IPS-20b (cell line): ENCODE measurements around the gene RMND5A.

Experiments used
- H3K27ac ChIP-seq: one replicate; pipeline ENCODE4 v1.5.1; 2013; ENCODE audit warnings: low read length
- H3K27me3 ChIP-seq: 2 replicates; pipeline ENCODE4 v1.6.1; 2013; ENCODE audit warnings: mild to moderate bottlenecking, low read length, inconsistent platforms; ENCODE audit not compliant: insufficient read depth
- H3K36me3 ChIP-seq: 2 replicates; pipeline ENCODE4 v1.6.1; 2013; ENCODE audit warnings: low read depth, mild to moderate bottlenecking, inconsistent platforms, low read length, moderate library complexity; ENCODE audit not compliant: insufficient read depth
- H3K4me1 ChIP-seq: 2 replicates; pipeline ENCODE4 v1.6.1; 2013; ENCODE audit warnings: mild to moderate bottlenecking, control low read depth, inconsistent platforms, low read length, moderate library complexity; ENCODE audit not compliant: insufficient read depth
- H3K4me3 ChIP-seq: 2 replicates; pipeline ENCODE4 v1.5.1; 2013; ENCODE audit warnings: mild to moderate bottlenecking, low read length, inconsistent platforms
- H3K9ac ChIP-seq: 2 replicates; pipeline ENCODE4 v1.6.1; 2013; ENCODE audit warnings: low read depth, mild to moderate bottlenecking, inconsistent platforms, low read length, moderate library complexity
- H3K9me3 ChIP-seq: 2 replicates; pipeline ENCODE4 v1.6.1; 2013; ENCODE audit warnings: mild to moderate bottlenecking, low read depth, low read length, inconsistent platforms; ENCODE audit not compliant: insufficient read depth

RMND5A gene

GRCh38 chr2:86770816-86771301, 50.8 kb downstream of the RMND5A start:
- no peak overlapping the region for H3K27ac ChIP-seq
- H3K4me3 ChIP-seq, result no peak overlapping the region
- H3K36me3 ChIP-seq, result peaks cover 88% of the 10 kb centered on the region
- no peaks in the 10 kb centered on the region for H3K9me3 ChIP-seq
- H3K9ac ChIP-seq, result no peak overlapping the region
- no peaks in the 10 kb centered on the region for H3K27me3 ChIP-seq
- H3K4me1 ChIP-seq, result peaks cover 4% of the 10 kb centered on the region; the same call in 1 of the 2 replicates

GRCh38 chr2:86772611-86773010, 52.5 kb downstream of the RMND5A start:
- Histone ChIP-seq H3K9ac (no peak overlapping the region), H3K4me3 (no peak overlapping the region), H3K27ac (no peak overlapping the region), H3K9me3 (no peaks in the 10 kb centered on the region), H3K4me1 (peaks cover 4% of the 10 kb centered on the region; the same call in 1 of the 2 replicates), H3K27me3 (no peaks in the 10 kb centered on the region), H3K36me3 (peaks cover 83% of the 10 kb centered on the region)

GRCh38 chr2:86774862-86775261, 54.8 kb downstream of the RMND5A start:
- H3K36me3 ChIP-seq, result peaks cover 60% of the 10 kb centered on the region
- H3K9ac ChIP-seq, result no peak overlapping the region
- H3K27ac ChIP-seq, result no peak overlapping the region
- peaks cover 4% of the 10 kb centered on the region; the same call in 1 of the 2 replicates for H3K4me1 ChIP-seq
- no peak overlapping the region for H3K4me3 ChIP-seq
- no peaks in the 10 kb centered on the region for H3K9me3 ChIP-seq
- H3K27me3 ChIP-seq, result no peaks in the 10 kb centered on the region

GRCh38 chr2:86775338-86775737, 55.2 kb downstream of the RMND5A start:
- Histone ChIP-seq H3K27ac (no peak overlapping the region), H3K9me3 (no peaks in the 10 kb centered on the region), H3K9ac (no peak overlapping the region), H3K36me3 (peaks cover 56% of the 10 kb centered on the region), H3K27me3 (no peaks in the 10 kb centered on the region), H3K4me1 (peaks cover 4% of the 10 kb centered on the region; the same call in 1 of the 2 replicates), H3K4me3 (no peak overlapping the region)

GRCh38 chr2:86776532-86776931, 56.4 kb downstream of the RMND5A start:
- Histone ChIP-seq H3K4me1 (peaks cover 4% of the 10 kb centered on the region; the same call in 1 of the 2 replicates), H3K9ac (no peak overlapping the region), H3K9me3 (no peaks in the 10 kb centered on the region), H3K27me3 (no peaks in the 10 kb centered on the region), H3K36me3 (peaks cover 44% of the 10 kb centered on the region), H3K27ac (no peak overlapping the region), H3K4me3 (no peak overlapping the region)

- no peak overlapping the region for H3K4me3 ChIP-seq
- peaks cover 24% of the 10 kb centered on the region; the same call in 1 of the 2 replicates for H3K36me3 ChIP-seq
- H3K9ac ChIP-seq, result no peak overlapping the region
- no peak overlapping the region for H3K27ac ChIP-seq
- H3K9me3 ChIP-seq, result no peaks in the 10 kb centered on the region
- H3K27me3 ChIP-seq, result no peaks in the 10 kb centered on the region
- H3K4me1 ChIP-seq, result peaks cover 3% of the 10 kb centered on the region; the same call in 1 of the 2 replicates
Measured at GRCh38 chr2:86778957-86779356, 58.9 kb downstream of the RMND5A start.

GRCh38 chr2:86779971-86780370, 59.9 kb downstream of the RMND5A start:
- no peaks in the 10 kb centered on the region for H3K9me3 ChIP-seq
- no peak overlapping the region for H3K4me3 ChIP-seq
- peaks cover 14% of the 10 kb centered on the region; the same call in 1 of the 2 replicates for H3K36me3 ChIP-seq
- H3K27me3 ChIP-seq, result no peaks in the 10 kb centered on the region
- H3K9ac ChIP-seq, result no peak overlapping the region
- H3K4me1 ChIP-seq, result no peaks in the 10 kb centered on the region
- H3K27ac ChIP-seq, result no peak overlapping the region

- H3K9ac ChIP-seq, result no peak overlapping the region
- no peak overlapping the region for H3K4me3 ChIP-seq
- peaks cover 4% of the 10 kb centered on the region; the same call in 1 of the 2 replicates for H3K36me3 ChIP-seq
- no peaks in the 10 kb centered on the region for H3K4me1 ChIP-seq
- H3K27ac ChIP-seq, result no peak overlapping the region
- no peaks in the 10 kb centered on the region for H3K9me3 ChIP-seq
- peaks cover 5% of the 10 kb centered on the region; the same call in 1 of the 2 replicates for H3K27me3 ChIP-seq
Measured at GRCh38 chr2:86781363-86781762, 61.3 kb downstream of the RMND5A start.

GRCh38 chr2:86782748-86783147, 62.7 kb downstream of the RMND5A start:
- H3K9ac ChIP-seq, result no peak overlapping the region
- H3K36me3 ChIP-seq, result no peaks in the 10 kb centered on the region
- no peak overlapping the region for H3K27ac ChIP-seq
- peaks cover 14% of the 10 kb centered on the region for H3K27me3 ChIP-seq
- H3K4me3 ChIP-seq, result no peak overlapping the region
- no peaks in the 10 kb centered on the region for H3K9me3 ChIP-seq
- no peaks in the 10 kb centered on the region for H3K4me1 ChIP-seq

GRCh38 chr2:86783615-86784339, 63.7 kb downstream of the RMND5A start:
- Histone ChIP-seq H3K4me1 (no peaks in the 10 kb centered on the region), H3K4me3 (no peak overlapping the region), H3K9ac (no peak overlapping the region), H3K27me3 (peaks cover 24% of the 10 kb centered on the region), H3K36me3 (no peaks in the 10 kb centered on the region), H3K27ac (no peak overlapping the region), H3K9me3 (no peaks in the 10 kb centered on the region)

GRCh38 chr2:86785456-86785855, 65.4 kb downstream of the RMND5A start:
- Histone ChIP-seq H3K9ac (no peak overlapping the region), H3K4me1 (no peaks in the 10 kb centered on the region), H3K36me3 (no peaks in the 10 kb centered on the region), H3K27me3 (peaks cover 41% of the 10 kb centered on the region), H3K4me3 (no peak overlapping the region), H3K27ac (no peak overlapping the region), H3K9me3 (peaks cover 5% of the 10 kb centered on the region; the same call in 1 of the 2 replicates)

GRCh38 chr2:86786001-86786536, 66.0 kb downstream of the RMND5A start:
- Histone ChIP-seq H3K27me3 (peaks cover 47% of the 10 kb centered on the region), H3K4me3 (no peak overlapping the region), H3K27ac (no peak overlapping the region), H3K36me3 (no peaks in the 10 kb centered on the region), H3K9me3 (peaks cover 5% of the 10 kb centered on the region; the same call in 1 of the 2 replicates), H3K4me1 (no peaks in the 10 kb centered on the region), H3K9ac (no peak overlapping the region)
